C4-2B (cell line): ENCODE results near the gene PTPRN2.

Source experiments
- ZFX ChIP-seq: fragments of 450-650 bp; IDR thresholded peaks from 2 replicates; pipeline ENCODE4 v1.6.1; 2017
- TF ChIP-seq, protein P1 (sequence below): fragments of 450-650 bp; conservative IDR thresholded peaks from 2 replicates; pipeline ENCODE4 v1.5.1; 2017; ENCODE audit warnings: mild to moderate bottlenecking

DNA sequence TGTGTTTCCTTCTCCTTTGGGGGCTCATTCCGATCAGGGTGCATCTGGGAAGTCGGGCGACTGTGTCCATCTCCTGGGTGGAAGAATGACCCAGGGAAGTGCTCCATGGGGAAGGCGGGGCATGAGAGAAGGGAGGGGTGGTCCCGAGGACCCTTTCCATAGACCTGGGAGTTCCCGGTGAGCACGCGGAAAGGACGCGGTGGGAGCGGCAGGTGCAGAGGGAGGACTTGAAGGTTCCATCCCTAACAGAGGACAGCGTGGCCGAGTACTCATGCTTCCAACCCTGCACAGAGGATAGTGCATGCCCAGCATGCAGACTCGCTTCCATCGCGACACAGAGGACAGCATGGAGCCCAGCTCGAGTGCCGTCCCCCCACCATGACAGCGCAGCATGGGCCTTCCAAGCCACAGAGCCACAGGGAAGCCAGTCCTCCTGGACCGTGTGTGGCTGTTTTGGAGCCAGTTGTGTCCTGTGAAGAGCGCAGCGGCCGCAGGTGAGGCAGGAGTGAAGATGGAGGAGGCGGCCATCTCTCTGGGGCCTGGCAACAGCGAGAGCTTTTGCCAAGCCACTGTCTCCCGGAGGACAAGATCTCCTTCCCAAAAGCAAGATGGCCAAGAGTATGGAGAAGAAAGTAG is 969.4 kb downstream of the PTPRN2 start:
- TF ChIP-seq, protein P1, sequence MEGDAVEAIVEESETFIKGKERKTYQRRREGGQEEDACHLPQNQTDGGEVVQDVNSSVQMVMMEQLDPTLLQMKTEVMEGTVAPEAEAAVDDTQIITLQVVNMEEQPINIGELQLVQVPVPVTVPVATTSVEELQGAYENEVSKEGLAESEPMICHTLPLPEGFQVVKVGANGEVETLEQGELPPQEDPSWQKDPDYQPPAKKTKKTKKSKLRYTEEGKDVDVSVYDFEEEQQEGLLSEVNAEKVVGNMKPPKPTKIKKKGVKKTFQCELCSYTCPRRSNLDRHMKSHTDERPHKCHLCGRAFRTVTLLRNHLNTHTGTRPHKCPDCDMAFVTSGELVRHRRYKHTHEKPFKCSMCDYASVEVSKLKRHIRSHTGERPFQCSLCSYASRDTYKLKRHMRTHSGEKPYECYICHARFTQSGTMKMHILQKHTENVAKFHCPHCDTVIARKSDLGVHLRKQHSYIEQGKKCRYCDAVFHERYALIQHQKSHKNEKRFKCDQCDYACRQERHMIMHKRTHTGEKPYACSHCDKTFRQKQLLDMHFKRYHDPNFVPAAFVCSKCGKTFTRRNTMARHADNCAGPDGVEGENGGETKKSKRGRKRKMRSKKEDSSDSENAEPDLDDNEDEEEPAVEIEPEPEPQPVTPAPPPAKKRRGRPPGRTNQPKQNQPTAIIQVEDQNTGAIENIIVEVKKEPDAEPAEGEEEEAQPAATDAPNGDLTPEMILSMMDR, result no peak
- TF ChIP-seq ZFX, result no peak
